CD8-positive, alpha-beta memory T cell (primary cell): ENCODE results near the gene SPDYA. TPM values are rescaled to one million over a fixed set of nuclear protein-coding genes. Genes with fewer than 3 reads are reported as not detected.

Source experiments
- CTCF ChIA-PET: fragments of 350-600 bp; sonication (Branson Sonifier 250); formaldehyde crosslinking; loops from one replicate; lab custom pipeline; 2021; ENCODE audit warnings: antibody characterized with exemption; lab: Charles Lee
- POLR2A ChIA-PET: fragments of 350-600 bp; sonication (Branson Sonifier 250); formaldehyde crosslinking; loops from one replicate; lab custom pipeline; 2021; ENCODE audit warnings: antibody characterized with exemption; lab: Charles Lee
- DNase-seq, 5 donors: peaks; one replicate each; pipeline versions ENCODE4 v3.0.0 to v3.0.0-alpha.2; 2020 to 2022; ENCODE audit warnings: mixed read lengths in 1 of 5
- H3K27ac ChIP-seq: one replicate; pipeline ENCODE4 v1.7.0; 2013; ENCODE audit warnings: low read depth, mild to moderate bottlenecking, low read length, moderate library complexity
- H3K27me3 ChIP-seq: 2 replicates; pipeline ENCODE4 v1.7.0; 2013; ENCODE audit warnings: low read length, mild to moderate bottlenecking; ENCODE audit not compliant: insufficient read depth, poor library complexity, severe bottlenecking
- H3K36me3 ChIP-seq: 2 replicates; pipeline ENCODE4 v1.7.0; 2013; ENCODE audit warnings: mild to moderate bottlenecking, low read length, moderate library complexity; ENCODE audit not compliant: insufficient read depth
- H3K4me1 ChIP-seq: 2 replicates; pipeline ENCODE4 v1.7.0; 2013; ENCODE audit warnings: mild to moderate bottlenecking, low read length, moderate library complexity; ENCODE audit not compliant: insufficient read depth
- H3K4me3 ChIP-seq: 2 replicates; pipeline ENCODE4 v1.7.0; 2013; ENCODE audit warnings: mild to moderate bottlenecking, low read length
- H3K9me3 ChIP-seq: 2 replicates; pipeline ENCODE4 v1.7.0; 2013; ENCODE audit warnings: mild to moderate bottlenecking, low read length
- H3K27ac Mint-ChIP-seq, 8 donors: one replicate each; pipeline ENCODE4 v1.8.0; 2020 to 2021; ENCODE audit warnings: mixed read lengths in 8 of 8, mild to moderate bottlenecking in 6 of 8, inconsistent platforms in 3 of 8, moderate library complexity in 3 of 8
- H3K27me3 Mint-ChIP-seq, 2 donors: one replicate each; pipeline ENCODE4 v1.8.0; 2020 to 2021; ENCODE audit warnings: mixed read lengths in 2 of 2, mild to moderate bottlenecking in 1 of 2, moderate library complexity in 1 of 2
- H3K36me3 Mint-ChIP-seq, 3 donors: one replicate each; pipeline ENCODE4 v1.8.0; 2020 to 2021; ENCODE audit warnings: mixed read lengths in 3 of 3, inconsistent platforms in 1 of 3, mild to moderate bottlenecking in 1 of 3
- H3K4me1 Mint-ChIP-seq, 3 donors: one replicate each; pipeline ENCODE4 v1.8.0; 2020 to 2021; ENCODE audit warnings: mixed read lengths in 3 of 3, inconsistent platforms in 1 of 3, mild to moderate bottlenecking in 1 of 3
- H3K4me3 Mint-ChIP-seq, 7 donors: one replicate each; pipeline ENCODE4 v1.8.0; 2020 to 2021; ENCODE audit warnings: mixed read lengths in 7 of 7, mild to moderate bottlenecking in 6 of 7, moderate library complexity in 4 of 7, inconsistent platforms in 2 of 7
- H3K9me3 Mint-ChIP-seq, 5 donors: one replicate each; pipeline ENCODE4 v1.8.0; 2020 to 2022; ENCODE audit warnings: mixed read lengths in 5 of 5, mild to moderate bottlenecking in 3 of 5, moderate library complexity in 2 of 5, inconsistent platforms in 1 of 5
- polyA plus RNA-seq: library from polyadenylated mRNA; unstranded; fragments of 300-500 nt; fragmentation: Illumina TruSeq; gene quantifications from one replicate; pipeline ENCODE4 v1.2.3, GENCODE V29; 2021
- total RNA-seq, 2 experiments: library from RNA; stranded (reverse); gene quantifications; one replicate each; pipeline ENCODE4 v1.2.3, GENCODE V29; 2021

Gene SPDYA
- total and polyA plus RNA-seq, 3 experiments from 2014 or later, result 0.61 to 0.84 (median 0.83) TPM

DNA sequence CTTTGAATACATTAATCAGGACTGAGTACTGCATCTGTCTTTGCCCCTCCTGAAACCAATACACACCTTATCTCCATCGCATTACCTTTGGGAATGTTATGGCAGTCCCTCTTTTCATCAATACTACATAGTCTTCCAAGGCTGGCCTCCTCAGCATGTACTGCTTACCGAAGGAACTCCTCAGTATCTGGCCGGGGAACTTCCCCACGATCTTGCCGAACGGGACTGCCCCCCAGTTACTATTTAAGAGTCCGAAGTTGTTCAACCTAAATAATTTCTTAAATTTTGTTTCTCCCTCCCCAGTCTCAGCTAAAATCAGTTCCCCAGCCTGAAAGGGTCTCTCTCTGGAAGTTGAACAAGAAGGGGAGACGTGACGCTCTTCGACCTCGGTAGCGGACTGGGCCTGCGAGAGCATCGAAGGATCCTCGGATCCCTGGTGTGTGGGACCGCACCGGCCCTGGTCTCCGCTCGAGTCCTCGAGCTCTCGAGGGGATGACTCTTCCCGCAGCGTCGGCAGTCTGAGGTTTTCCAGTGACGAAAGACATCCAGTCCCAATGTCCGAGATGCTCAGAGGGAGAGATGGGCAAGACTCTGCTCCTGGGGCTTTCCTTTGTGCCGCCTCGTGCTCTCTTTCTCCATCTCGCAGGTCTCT is 59.0 kb downstream of the SPDYA start:
- Mint-ChIP-seq H3K9me3 (peaks cover 0 to 2% (median 0%) of the 10 kb centered on the region in 5 donors), H3K4me3 (peak overlapping the region; percentile 94 to 100 (median 97)), H3K4me1 (peaks cover 47 to 51% (median 49%) of the 10 kb centered on the region in 3 donors), H3K27ac (peak overlapping the region; percentile 98 to 100 (median 100)), H3K36me3 (peaks cover 0 to 27% (median 5%) of the 10 kb centered on the region in 3 donors), H3K27me3 (peaks cover under 1 to 3% of the 10 kb centered on the region in 2 donors)
- Histone ChIP-seq H3K27ac (peak overlapping the region; percentile 96), H3K27me3 (no peaks in the 10 kb centered on the region), H3K36me3 (no peaks in the 10 kb centered on the region), H3K9me3 (no peaks in the 10 kb centered on the region), H3K4me1 (peaks cover 34% of the 10 kb centered on the region), H3K4me3 (peak overlapping the region; percentile 100)
- peak in 1 of 5 donors; percentile 17 for DNase-seq
- POLR2A ChIA-PET, result interaction anchor here (0.8 to 3.4 kb wide), 8 partner anchors 9 to 1277 kb away, joined by 3 to 72 read pairs (median 4); partner anchors contain the start of genes PPP1CB, WDR43 and YPEL5
- CTCF ChIA-PET, result interaction anchor here (0.6 to 1.9 kb wide), 9 partner anchors 9 to 478 kb away, joined by 3 to 9 read pairs (median 3); partner anchors contain the start of gene WDR43

- H3K4me1 ChIP-seq, result peaks cover 34% of the 10 kb centered on the region
- H3K27ac Mint-ChIP-seq, result peak within 1 kb of the TSS; percentile 98 to 100 (median 100)
- peaks cover under 1% of the 10 kb centered on the region for H3K27me3 ChIP-seq
- H3K27me3 Mint-ChIP-seq, result peaks cover 3% of the 10 kb centered on the region in 2 donors
- peaks cover 0 to 22% (median 5%) of the 10 kb centered on the region in 3 donors for H3K36me3 Mint-ChIP-seq
- peak within 1 kb of the TSS; percentile 94 to 100 (median 97) for H3K4me3 Mint-ChIP-seq
- DNase-seq, result peak; percentile 94 to 97 (median 95)
- H3K9me3 ChIP-seq, result no peaks in the 10 kb centered on the region
- ChIA-PET POLR2A (interaction anchor here (0.5 to 3.4 kb wide), 9 partner anchors 9 to 1276 kb away, joined by 3 to 72 read pairs (median 5); partner anchors contain the start of genes PPP1CB, WDR43 and YPEL5), CTCF (interaction anchor here (0.6 to 1.9 kb wide), 9 partner anchors 9 to 479 kb away, joined by 3 to 9 read pairs (median 3); partner anchors contain the start of gene WDR43)
- H3K4me3 ChIP-seq, result peak within 1 kb of the TSS; percentile 100
- peak within 1 kb of the TSS; percentile 96 for H3K27ac ChIP-seq
- H3K36me3 ChIP-seq, result no peaks in the 10 kb centered on the region
- H3K9me3 Mint-ChIP-seq, result peaks cover 0 to 2% (median 0%) of the 10 kb centered on the region in 5 donors
- H3K4me1 Mint-ChIP-seq, result peaks cover 41 to 44% (median 42%) of the 10 kb centered on the region in 3 donors
These were observed 59.7 kb downstream of the SPDYA start, which contains the start of gene TRMT61B for GRCh38 chr2:28870146-28870891. Gene TRMT61B, minus strand, starts transcription at chr2:28870309. Its CDS starts 32 bp downstream, at chr2:28870277.

- peaks cover 0 to 17% (median 5%) of the 10 kb centered on the region in 3 donors for H3K36me3 Mint-ChIP-seq
- Histone ChIP-seq H3K36me3 (no peaks in the 10 kb centered on the region), H3K4me1 (peaks cover 30% of the 10 kb centered on the region), H3K4me3 (no peak overlapping the region), H3K9me3 (no peaks in the 10 kb centered on the region), H3K27me3 (peaks cover 4% of the 10 kb centered on the region), H3K27ac (no peak overlapping the region)
- no peak for DNase-seq
- peaks cover 0 to 2% (median 0%) of the 10 kb centered on the region in 5 donors for H3K9me3 Mint-ChIP-seq
- ChIA-PET CTCF (no interaction called here), POLR2A (interaction anchor here (0.7 to 3.4 kb wide), 3 partner anchors 7 to 268 kb away, joined by 5 to 72 read pairs (median 6); partner anchors contain the start of gene WDR43)
- peak overlapping the region in 2 of 8 donors; percentile 99 to 100 for H3K27ac Mint-ChIP-seq
- H3K4me1 Mint-ChIP-seq, result peaks cover 34 to 36% (median 35%) of the 10 kb centered on the region in 3 donors
- H3K4me3 Mint-ChIP-seq, result peak overlapping the region in 3 of 7 donors; percentile 95 to 100 (median 99)
- H3K27me3 Mint-ChIP-seq, result peaks cover 8 to 10% of the 10 kb centered on the region in 2 donors
These were observed 61.0 kb downstream of the SPDYA start for GRCh38 chr2:28871620-28872019.

- Histone ChIP-seq H3K9me3 (no peaks in the 10 kb centered on the region), H3K36me3 (no peaks in the 10 kb centered on the region), H3K4me1 (no peaks in the 10 kb centered on the region), H3K27me3 (peaks cover 13% of the 10 kb centered on the region), H3K27ac (no peak overlapping the region), H3K4me3 (no peak overlapping the region)
- H3K4me3 Mint-ChIP-seq, result no peak overlapping the region
- peaks cover 15 to 41% of the 10 kb centered on the region in 2 donors for H3K27me3 Mint-ChIP-seq
- H3K27ac Mint-ChIP-seq, result no peak overlapping the region
- DNase-seq, result no peak
- CTCF ChIA-PET, result no interaction called here
- H3K9me3 Mint-ChIP-seq, result no peaks in the 10 kb centered on the region
- H3K36me3 Mint-ChIP-seq, result no peaks in the 10 kb centered on the region
- H3K4me1 Mint-ChIP-seq, result no peaks in the 10 kb centered on the region
- POLR2A ChIA-PET, result interaction anchor here (2.0 kb wide), 1 partner anchor 10 kb away, joined by 5 read pairs; the partner anchor contains the start of gene TRMT61B
These were observed 69.6 kb downstream of the SPDYA start for GRCh38 chr2:28880193-28880592.

DNA sequence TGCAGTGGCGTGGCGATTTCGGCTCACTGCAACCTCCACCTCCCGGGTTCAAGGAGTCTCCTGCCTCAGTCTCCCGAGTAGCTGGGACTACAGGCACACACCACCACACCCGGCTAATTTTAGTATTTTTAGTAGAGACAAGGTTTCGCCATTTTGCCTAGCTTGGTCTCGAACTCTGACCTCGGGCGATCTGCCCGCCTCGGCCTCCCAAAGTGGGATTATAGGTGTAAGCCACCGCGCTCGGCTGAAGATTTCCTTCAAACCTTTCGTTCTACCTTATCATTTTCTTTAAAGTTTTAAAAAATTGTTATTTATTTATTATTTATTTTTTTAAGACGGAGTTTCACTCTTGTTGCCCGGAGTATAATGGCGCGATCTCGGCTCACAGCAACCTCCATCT is 82.9 kb downstream of the SPDYA start:
- no peak overlapping the region for H3K27ac ChIP-seq
- peaks cover 29% of the 10 kb centered on the region for H3K4me1 ChIP-seq
- DNase-seq, result no peak
- H3K4me3 Mint-ChIP-seq, result peak overlapping the region in 6 of 7 donors; percentile 22 to 69 (median 44)
- H3K27me3 ChIP-seq, result no peaks in the 10 kb centered on the region
- no peaks in the 10 kb centered on the region for H3K9me3 Mint-ChIP-seq
- ChIA-PET CTCF (no interaction called here), POLR2A (no interaction called here)
- no peaks in the 10 kb centered on the region for H3K36me3 ChIP-seq
- peaks cover 0 to 3% (median 0%) of the 10 kb centered on the region in 3 donors for H3K36me3 Mint-ChIP-seq
- H3K27ac Mint-ChIP-seq, result peak overlapping the region in 1 of 8 donors; percentile 38
- no peaks in the 10 kb centered on the region for H3K27me3 Mint-ChIP-seq
- H3K4me3 ChIP-seq, result no peak overlapping the region
- peaks cover 37 to 38% (median 37%) of the 10 kb centered on the region in 3 donors for H3K4me1 Mint-ChIP-seq
- no peaks in the 10 kb centered on the region for H3K9me3 ChIP-seq

DNA sequence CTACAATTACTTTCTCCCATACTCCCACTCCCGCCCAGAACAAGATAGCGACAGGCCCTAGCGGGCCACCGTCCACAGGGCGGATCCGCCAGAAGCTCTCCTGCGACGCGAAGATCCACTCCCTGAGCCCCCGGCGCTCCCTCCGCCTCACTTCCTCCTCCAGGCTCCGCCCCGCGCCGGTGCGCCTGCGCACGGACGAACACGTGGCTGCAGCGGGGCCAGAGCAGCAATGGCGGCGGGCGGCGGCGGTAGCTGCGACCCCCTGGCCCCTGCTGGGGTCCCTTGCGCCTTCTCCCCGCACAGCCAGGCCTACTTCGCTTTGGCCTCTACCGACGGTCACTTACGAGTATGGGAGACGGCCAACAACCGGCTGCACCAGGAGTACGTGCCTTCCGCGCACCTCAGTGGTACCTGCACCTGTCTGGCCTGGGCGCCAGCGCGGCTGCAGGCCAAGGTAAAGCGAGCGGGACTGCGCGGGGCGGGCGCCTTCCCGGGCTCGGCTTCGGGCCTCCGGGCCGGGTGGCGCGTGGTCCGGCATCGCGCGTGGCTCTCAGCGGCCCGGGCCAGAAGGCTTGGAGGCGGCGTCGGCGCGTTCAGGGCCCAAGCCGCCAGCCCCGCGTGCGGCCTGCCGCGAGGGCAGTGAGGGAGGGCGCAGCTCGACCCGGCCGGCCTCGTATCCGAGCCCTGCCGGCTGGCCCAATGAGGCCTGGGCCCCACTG is 84.0 kb downstream of the SPDYA start, which contains the start of gene WDR43:
Gene WDR43 (plus strand): TSS at position 198 of the 719 bp plus-strand sequence. CDS start 32 bp downstream, at position 230.
- ChIA-PET CTCF (interaction anchor here (0.7 to 2.2 kb wide), 4 partner anchors 24 to 300 kb away, joined by 3 to 9 read pairs (median 6); partner anchors contain the start of gene TRMT61B), POLR2A (interaction anchor here (0.6 to 2.7 kb wide), 7 partner anchors 24 to 1527 kb away, joined by 3 to 72 read pairs (median 4); partner anchors contain the start of gene TRMT61B)
- peak within 1 kb of the TSS; percentile 81 for H3K27ac ChIP-seq
- H3K36me3 Mint-ChIP-seq, result peaks cover 0 to 3% (median 0%) of the 10 kb centered on the region in 3 donors
- peak within 1 kb of the TSS; percentile 91 to 97 (median 94) for H3K4me3 Mint-ChIP-seq
- DNase-seq, result peak; percentile 96 to 98 (median 97)
- H3K9me3 Mint-ChIP-seq, result no peaks in the 10 kb centered on the region
- no peaks in the 10 kb centered on the region for H3K9me3 ChIP-seq
- H3K4me1 Mint-ChIP-seq, result peaks cover 47 to 49% (median 48%) of the 10 kb centered on the region in 3 donors
- peaks cover 40% of the 10 kb centered on the region for H3K4me1 ChIP-seq
- H3K27me3 Mint-ChIP-seq, result no peaks in the 10 kb centered on the region
- no peaks in the 10 kb centered on the region for H3K36me3 ChIP-seq
- H3K27me3 ChIP-seq, result no peaks in the 10 kb centered on the region
- peak within 1 kb of the TSS; percentile 79 to 97 (median 94) for H3K27ac Mint-ChIP-seq
- H3K4me3 ChIP-seq, result peak within 1 kb of the TSS; percentile 84
